H54 (cell line): ENCODE data around the gene SSPN.

Experiments used
- DNase-seq: peaks from one replicate; pipeline ENCODE4 v3.0.0; 2011; ENCODE audit warnings: low spot score, mixed read lengths; ENCODE audit not compliant: insufficient read length
- FAIRE-seq: peaks from 3 replicates; lab custom pipeline; 2011; peaks lifted over from hg19 to GRCh38; lab: Jason Lieb, UNC
- POLR2A ChIP-seq: IDR thresholded peaks from 2 replicates; pipeline ENCODE4 v1.6.1; 2011; ENCODE audit warnings: low read depth, mild to moderate bottlenecking, low read length

SSPN gene

DNA sequence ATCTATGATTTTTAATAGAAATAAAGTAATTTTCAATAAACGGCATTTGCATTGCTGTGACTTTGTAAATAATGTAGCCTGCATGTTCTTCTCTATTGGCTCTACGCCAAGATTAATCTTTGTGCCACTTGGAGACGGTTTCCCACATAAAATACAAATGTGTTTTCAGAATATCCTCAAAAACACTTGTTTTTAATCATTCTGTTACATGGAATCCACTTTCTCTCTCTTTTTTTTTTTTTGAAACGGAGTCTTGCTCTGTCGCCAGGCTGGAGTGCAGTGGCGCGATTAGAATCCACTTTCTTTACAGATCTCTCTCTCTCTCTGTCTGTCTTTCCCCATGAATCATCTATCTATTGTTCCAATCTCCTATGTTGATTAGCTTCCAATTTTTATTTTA, 22.8 kb upstream of the SSPN start:
- no peak for TF ChIP-seq POLR2A
- no peak for DNase-seq
- no peak for FAIRE-seq

DNA sequence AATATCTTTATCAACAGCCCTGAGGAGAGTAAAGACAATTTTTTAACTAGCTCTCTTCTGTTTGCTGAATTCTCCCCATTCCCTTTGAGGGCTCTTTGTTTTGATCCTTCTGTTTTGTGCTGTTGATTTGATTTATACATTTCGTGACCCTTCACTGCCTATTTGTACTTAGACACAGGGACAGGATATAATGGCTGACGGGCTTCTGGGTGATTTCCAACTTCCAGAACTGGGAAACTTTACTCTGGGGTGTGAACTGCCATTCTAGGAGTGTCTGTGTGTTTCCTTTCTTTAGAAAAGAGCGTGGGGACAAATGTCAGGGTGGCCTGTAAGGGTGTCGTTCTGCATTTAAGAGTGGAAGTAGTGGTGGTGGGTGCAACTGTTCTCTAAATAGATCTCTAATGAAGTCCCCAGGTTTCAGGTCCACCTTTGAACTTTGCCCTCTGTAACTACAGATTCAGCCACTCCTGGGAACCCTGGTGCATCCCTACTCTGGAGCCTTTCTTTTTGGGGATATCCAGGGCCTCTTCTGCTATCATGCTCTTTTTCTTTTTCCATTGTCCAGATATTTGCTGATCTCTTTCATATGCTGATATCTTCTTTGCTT, 22.3 kb upstream of the SSPN start:
- DNase-seq (no peak), FAIRE-seq (no peak)
- no peak for TF ChIP-seq POLR2A

DNA sequence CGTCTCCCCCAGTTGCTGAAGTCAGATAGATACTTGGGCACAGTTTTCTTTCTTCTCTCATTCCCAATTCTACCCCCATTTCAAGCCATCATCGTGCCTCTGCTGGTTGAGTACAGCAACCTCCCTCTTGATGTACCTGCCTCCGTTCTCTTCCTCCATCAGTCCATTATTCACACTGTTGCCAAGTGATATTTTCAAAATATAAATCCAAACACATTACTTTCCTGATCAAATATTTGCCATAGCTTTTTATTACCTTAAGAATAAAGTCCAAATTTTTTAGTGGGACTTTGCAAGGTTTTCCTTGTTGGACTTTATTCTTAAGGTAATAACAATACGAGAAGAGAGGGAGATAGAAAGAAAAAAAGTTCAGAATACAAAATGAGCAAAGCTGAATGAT, 18.6 kb upstream of the SSPN start:
- no peak for DNase-seq
- no peak for TF ChIP-seq POLR2A
- no peak for FAIRE-seq

DNA sequence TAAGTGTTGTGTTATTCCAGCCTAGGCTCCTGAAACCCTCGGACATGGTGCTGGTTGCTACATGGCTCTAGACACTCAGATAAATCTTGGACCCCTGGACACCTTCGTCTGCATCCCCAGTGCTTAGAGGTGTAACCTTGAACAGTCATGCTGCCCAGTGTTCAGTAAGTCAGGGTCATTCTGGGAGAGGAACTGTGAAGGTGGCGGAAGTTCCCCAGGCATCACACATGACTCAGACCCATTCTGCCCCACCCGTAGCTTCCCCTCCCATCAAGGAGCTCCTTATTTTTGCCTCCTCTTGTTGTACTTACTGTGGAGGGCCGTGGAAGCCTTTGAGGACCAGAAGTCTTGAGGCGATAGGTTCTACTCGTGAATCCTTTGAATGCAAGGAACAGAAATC, 18.1 kb upstream of the SSPN start:
- no peak for FAIRE-seq
- DNase-seq: no peak
- no peak for TF ChIP-seq POLR2A

DNA sequence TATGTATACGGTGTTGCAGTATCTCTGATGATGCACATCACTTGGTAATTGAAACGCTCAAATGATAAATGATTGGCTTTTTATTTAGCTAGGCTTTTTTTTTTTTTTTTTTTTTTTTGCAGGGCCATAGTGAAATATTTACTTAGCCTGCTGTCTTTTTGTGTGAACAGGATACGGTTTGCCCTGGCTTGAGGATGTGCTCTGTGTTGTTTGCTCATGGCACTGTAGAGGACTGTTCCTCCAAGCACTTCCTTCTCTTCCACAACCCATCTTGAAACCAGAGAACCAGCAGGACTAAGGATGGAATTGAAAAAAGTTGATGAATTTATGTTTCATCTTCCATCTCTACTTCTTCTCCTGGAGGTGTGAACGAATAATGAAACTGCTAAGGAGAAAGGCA, 15.5 kb upstream of the SSPN start:
- no peak for TF ChIP-seq POLR2A
- no peak for FAIRE-seq
- no peak for DNase-seq

DNA sequence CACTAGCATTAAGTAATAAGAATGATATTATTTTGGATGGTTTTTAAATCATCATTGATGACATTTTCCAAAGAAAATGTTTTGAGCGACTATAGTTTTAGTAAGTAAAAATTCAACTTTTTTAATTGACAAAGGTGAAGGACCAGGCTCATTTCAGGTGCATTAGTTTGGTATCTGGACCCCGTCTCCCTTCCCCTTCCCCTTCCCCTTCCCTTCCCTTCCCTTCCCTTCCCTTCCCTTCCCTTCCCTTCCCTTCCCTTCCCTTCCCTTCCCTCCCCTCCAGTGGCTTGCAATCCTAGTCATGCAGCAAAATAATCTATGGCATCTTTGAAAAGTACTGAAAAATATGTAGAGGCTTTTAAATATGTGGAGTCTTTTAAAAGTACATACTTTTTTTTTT, 13.0 kb upstream of the SSPN start:
- no peak for TF ChIP-seq POLR2A
- FAIRE-seq: no peak
- no peak for DNase-seq

DNA sequence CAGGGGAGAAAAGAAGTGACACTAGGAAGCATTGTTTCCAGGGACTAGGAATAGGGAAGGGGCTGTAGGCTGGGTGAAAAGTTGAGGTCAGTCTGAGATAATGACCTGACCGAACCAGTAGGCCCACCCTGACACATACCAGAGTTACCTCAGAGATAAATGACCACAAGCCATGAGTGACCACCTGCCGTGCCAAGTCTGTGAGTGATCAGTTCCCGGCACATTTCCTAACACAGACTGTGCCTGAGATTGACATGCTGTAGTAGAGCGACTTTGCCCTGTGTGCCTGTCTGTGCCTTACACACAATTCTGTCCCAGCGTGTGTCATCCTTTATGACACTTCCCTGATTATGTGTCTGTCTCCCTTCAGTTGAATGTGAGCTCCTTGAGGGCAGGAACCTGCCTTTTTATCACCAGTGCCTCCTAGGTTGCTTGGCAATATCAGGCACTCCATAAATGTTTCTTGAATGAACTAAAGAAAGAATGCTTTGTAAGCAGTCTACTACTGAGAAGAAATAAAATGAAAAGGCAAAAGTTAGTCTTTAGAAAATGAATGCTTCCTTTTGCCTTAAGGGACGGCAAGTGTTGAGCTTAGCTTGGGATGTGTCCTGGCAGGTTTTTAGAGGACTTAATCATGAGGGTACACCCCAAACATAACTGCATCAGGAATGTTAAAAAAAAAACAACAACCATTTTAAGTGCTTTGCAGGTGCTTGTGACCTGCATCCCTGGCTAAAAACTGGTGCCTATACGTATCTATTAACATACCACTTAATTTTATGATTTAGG, 9.6 kb upstream of the SSPN start:
- no peak for TF ChIP-seq POLR2A
- no peak for DNase-seq
- FAIRE-seq: peak; percentile 41

DNA sequence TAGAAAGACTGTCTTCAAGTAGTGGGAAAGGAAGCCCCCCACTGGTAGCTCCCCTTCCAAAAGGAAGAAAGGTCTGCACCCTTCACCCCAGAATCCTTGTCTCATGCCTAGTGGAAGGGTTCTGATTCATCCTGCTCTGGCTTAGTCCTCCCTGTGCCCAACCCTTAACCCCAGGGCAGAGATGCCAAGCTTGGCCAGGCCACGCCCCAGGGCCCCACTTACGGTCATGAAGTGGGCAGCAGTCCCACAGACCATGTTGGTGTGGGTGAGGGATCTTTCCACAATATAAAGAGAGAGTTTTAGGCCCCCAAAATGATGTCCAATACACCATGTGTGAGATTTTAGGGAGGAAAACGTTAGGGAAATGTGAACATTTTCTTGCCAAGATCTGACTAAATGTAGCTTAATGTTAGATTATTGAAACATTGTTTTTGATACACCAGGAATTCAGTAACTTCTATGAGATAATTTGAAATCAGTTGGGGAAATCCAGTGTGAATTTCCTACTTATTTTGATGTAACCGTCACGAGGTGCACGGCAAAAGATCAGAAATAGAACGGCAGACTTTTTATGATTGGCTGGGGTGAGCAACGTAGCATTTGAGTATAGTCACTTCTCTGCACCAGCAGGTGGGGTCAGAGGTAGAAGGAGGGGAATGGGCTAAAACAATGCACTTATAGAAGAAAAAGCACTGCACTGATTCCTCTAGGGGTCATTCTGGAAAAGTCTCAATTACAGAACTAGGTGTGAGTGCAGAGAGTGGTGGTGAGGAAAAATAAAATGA, 8.2 kb upstream of the SSPN start:
- FAIRE-seq (no peak), DNase-seq (no peak)
- no peak for TF ChIP-seq POLR2A

DNA sequence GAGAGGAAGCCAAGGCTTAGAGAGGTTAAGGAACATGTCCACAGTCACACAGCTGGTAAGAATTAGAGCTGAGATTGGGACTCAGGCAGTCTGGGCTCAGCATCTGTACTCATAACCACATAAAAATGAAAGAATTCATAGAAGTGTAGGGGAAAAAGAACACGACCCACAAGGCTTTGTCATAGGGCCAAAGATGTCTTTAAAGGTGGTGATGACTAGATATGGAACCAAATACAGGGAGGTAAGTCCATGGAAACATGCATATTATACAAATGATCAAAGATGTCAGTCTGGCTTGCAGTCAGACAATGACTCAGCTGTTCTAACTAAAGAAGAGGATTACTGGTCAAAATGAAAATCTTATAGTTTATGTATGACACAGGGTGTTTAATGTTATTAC, 7.2 kb upstream of the SSPN start:
- DNase-seq (no peak), FAIRE-seq (no peak)
- TF ChIP-seq POLR2A: no peak

DNA sequence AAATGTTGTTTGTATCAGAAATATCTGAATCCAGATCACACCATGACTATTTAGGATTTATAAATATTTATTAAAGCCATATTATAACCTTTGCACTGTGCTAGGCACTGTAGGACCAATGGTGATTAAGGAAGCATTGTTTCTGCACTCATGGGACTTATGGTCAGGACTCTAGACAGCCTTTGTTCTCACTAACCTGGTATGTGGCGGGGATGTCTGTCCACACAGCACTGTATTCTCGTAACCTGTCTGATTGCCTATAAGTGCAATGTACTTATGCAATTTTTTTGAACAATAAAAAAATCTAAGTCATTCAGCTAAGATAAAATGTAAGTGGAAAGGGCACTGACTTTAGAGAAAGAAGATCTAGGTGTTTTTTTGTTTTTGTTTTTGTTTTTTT, 6.7 kb upstream of the SSPN start:
- DNase-seq: no peak
- TF ChIP-seq POLR2A: no peak
- FAIRE-seq: no peak

DNA sequence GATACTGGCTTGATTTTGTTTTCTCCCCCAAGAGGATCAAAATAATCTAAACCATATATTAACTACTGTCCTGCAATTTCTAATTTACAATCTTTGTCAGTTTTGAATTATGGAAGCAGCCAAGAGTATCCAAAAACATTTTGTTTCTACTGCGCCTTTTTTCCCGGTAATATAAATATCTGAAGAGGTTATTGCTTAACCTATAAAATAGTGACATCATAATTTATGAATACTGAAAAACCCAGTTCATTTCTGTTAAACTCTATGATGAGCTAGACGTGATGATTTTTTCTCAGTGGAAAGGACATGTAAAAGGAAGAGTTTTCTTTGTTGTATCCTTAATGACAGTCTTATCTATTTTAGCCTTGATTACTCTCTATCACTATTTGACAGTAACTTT, 3.2 kb upstream of the SSPN start:
- FAIRE-seq (no peak), DNase-seq (no peak)
- TF ChIP-seq POLR2A: no peak

DNA sequence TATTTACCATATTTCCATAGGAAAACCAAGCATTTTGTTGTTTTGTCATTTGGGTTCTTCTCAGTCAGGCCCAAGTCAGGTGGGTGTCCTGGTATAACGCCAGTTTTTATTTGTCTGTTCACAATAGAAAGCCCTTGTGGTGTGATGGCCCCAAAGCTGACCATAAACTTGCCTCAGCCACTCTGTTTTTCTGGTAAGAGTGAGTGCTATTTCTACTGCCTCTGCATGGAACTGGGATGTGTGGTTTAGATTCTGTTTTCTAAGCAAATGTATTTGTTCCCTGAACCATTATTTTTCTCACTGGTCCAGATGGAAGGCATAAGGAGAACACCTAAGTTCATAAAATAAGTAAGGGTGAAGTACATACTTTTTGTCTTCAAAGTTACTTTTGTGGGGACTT, 1.8 kb upstream of the SSPN start:
- FAIRE-seq (no peak), DNase-seq (no peak)
- no peak for TF ChIP-seq POLR2A

DNA sequence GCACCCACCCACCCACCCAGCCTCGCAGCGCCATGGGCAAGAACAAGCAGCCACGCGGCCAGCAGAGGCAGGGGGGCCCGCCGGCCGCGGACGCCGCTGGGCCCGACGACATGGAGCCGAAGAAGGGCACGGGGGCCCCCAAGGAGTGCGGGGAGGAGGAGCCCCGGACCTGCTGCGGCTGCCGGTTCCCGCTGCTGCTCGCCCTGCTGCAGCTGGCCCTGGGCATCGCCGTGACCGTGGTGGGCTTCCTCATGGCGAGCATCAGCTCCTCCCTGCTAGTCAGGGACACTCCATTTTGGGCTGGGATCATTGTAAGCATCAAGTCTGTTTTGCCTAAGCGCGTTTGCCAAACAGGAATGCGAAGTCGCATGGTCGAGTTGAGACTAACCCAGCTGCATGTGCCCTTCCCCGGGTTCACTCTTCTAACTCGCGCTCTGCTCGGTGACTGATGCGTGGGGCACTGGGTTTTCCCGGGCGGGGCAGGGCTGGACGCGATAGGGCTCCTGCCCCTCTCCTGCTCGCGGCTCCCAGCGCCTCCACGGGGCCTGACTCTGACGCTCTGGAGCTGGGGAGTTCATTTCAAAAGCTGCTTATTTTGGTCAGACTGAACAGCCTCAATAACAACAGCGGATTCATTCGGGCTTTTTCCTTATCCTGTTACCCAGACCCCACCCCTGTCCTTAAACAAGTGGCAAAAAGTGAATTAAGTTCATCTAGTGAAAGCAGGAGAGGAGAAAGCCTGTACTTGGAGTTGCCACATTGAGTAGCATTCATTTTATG, 458 bp downstream of the SSPN start:
- TF ChIP-seq POLR2A: no peak
- FAIRE-seq: peak; percentile 75
- peak; percentile 30 for DNase-seq

DNA sequence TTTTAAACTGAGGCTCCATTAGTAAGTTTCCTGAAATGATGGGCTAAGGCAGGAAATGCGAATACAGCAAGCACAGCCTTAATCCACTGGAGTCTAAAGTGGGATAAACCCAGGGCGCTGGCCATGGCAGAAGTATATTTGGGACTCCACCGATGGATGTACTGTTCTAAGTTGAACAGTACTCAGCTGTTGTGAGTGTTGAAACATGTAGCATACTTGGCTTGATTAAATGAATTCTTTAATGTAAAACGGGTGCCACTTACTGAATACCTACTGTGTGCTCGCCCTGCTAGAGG, 996 bp downstream of the SSPN start:
- no peak for FAIRE-seq
- DNase-seq: no peak
- TF ChIP-seq POLR2A: no peak
